Measurements from ENCODE around the gene TENM4. TPM values are rescaled to one million over a fixed set of nuclear protein-coding genes. Genes with fewer than 3 reads are reported as not detected.

TENM4 gene
- total and polyA plus RNA-seq, 4 donors: 0.02 to 0.33 (median 0.14) TPM

DNA sequence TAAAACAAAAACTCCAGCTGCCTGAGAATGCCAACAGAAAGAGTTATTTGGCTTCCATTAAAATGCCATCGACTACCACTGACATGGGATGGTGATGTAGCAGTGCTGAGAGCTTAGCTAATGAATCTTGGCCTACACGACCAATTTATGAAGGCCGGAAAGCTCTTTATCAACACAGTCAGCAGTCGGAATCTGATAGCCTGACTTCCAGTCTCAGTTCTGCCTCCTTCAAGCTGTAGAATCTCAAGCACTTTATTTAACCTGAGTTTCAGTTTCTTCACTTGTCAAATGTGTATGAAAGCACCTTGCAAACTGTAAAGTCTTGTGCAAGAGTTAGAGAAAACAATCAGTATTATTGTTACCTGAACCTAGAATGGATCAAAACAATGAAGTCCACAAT, 530.5 kb downstream of the TENM4 start:
- Histone ChIP-seq H3K9ac (ENCODE audit: low read depth in 1 of 2, low read length in 2 of 2) (no peak overlapping the region), H3K36me3 (ENCODE audit: control insufficient read depth in 4 of 4, insufficient read depth in 3 of 4, low read depth in 1 of 4, low read length in 3 of 4) (no peaks in the 10 kb centered on the region), H3K27me3 (ENCODE audit: control insufficient read depth in 4 of 4, insufficient read depth in 4 of 4, low read length in 3 of 4) (no peaks in the 10 kb centered on the region), H3K27ac (ENCODE audit: low read depth in 1 of 2, low read length in 2 of 2) (no peak overlapping the region), H3K4me3 (ENCODE audit: low read depth in 1 of 3, low read length in 3 of 3) (no peak overlapping the region), H3K4me1 (ENCODE audit: control insufficient read depth in 4 of 4, insufficient read depth in 4 of 4, low read length in 3 of 4) (peaks cover 0 to 4% (median 1%) of the 10 kb centered on the region in 4 donors), H3K9me3 (ENCODE audit: control insufficient read depth in 4 of 4, low read length in 3 of 4) (peaks cover 0 to 2% (median 0%) of the 10 kb centered on the region in 4 donors)
- 91% methylated on average over 4 of the region's 4 CpGs for WGBS
- no peak for DNase-seq (ENCODE audit: low spot score)
- TF ChIP-seq FOXA1 (IDR thresholded peaks at IDR 0.05): no peak
- TF ChIP-seq EGR1 (IDR thresholded peaks at IDR 0.05; ENCODE audit: low read depth in 2 of 2): no peak
- TF ChIP-seq, protein P1, sequence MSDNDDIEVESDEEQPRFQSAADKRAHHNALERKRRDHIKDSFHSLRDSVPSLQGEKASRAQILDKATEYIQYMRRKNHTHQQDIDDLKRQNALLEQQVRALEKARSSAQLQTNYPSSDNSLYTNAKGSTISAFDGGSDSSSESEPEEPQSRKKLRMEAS (IDR thresholded peaks at IDR 0.05): no peak
- TF ChIP-seq TAF1 (conservative IDR thresholded peaks at IDR 0.05): no peak
- TF ChIP-seq HNF4A (conservative IDR thresholded peaks at IDR 0.05): no peak
- no peak for TF ChIP-seq SP1 (IDR thresholded peaks at IDR 0.05)
- TF ChIP-seq RXRA (IDR thresholded peaks at IDR 0.05): no peak
- TF ChIP-seq YY1 (IDR thresholded peaks at IDR 0.05): no peak
- TF ChIP-seq, protein P2, sequence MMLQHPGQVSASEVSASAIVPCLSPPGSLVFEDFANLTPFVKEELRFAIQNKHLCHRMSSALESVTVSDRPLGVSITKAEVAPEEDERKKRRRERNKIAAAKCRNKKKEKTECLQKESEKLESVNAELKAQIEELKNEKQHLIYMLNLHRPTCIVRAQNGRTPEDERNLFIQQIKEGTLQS (IDR thresholded peaks at IDR 0.05): no peak
- TF ChIP-seq, protein P3, sequence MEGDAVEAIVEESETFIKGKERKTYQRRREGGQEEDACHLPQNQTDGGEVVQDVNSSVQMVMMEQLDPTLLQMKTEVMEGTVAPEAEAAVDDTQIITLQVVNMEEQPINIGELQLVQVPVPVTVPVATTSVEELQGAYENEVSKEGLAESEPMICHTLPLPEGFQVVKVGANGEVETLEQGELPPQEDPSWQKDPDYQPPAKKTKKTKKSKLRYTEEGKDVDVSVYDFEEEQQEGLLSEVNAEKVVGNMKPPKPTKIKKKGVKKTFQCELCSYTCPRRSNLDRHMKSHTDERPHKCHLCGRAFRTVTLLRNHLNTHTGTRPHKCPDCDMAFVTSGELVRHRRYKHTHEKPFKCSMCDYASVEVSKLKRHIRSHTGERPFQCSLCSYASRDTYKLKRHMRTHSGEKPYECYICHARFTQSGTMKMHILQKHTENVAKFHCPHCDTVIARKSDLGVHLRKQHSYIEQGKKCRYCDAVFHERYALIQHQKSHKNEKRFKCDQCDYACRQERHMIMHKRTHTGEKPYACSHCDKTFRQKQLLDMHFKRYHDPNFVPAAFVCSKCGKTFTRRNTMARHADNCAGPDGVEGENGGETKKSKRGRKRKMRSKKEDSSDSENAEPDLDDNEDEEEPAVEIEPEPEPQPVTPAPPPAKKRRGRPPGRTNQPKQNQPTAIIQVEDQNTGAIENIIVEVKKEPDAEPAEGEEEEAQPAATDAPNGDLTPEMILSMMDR (IDR thresholded peaks at IDR 0.05; ENCODE audit: low read depth, low read length, missing input control): no peak
- TF ChIP-seq HNF4G (IDR thresholded peaks at IDR 0.05): no peak
- TF ChIP-seq, protein P4, sequence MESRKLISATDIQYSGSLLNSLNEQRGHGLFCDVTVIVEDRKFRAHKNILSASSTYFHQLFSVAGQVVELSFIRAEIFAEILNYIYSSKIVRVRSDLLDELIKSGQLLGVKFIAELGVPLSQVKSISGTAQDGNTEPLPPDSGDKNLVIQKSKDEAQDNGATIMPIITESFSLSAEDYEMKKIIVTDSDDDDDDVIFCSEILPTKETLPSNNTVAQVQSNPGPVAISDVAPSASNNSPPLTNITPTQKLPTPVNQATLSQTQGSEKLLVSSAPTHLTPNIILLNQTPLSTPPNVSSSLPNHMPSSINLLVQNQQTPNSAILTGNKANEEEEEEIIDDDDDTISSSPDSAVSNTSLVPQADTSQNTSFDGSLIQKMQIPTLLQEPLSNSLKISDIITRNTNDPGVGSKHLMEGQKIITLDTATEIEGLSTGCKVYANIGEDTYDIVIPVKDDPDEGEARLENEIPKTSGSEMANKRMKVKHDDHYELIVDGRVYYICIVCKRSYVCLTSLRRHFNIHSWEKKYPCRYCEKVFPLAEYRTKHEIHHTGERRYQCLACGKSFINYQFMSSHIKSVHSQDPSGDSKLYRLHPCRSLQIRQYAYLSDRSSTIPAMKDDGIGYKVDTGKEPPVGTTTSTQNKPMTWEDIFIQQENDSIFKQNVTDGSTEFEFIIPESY (IDR thresholded peaks at IDR 0.05): no peak
- TF ChIP-seq, protein P5, sequence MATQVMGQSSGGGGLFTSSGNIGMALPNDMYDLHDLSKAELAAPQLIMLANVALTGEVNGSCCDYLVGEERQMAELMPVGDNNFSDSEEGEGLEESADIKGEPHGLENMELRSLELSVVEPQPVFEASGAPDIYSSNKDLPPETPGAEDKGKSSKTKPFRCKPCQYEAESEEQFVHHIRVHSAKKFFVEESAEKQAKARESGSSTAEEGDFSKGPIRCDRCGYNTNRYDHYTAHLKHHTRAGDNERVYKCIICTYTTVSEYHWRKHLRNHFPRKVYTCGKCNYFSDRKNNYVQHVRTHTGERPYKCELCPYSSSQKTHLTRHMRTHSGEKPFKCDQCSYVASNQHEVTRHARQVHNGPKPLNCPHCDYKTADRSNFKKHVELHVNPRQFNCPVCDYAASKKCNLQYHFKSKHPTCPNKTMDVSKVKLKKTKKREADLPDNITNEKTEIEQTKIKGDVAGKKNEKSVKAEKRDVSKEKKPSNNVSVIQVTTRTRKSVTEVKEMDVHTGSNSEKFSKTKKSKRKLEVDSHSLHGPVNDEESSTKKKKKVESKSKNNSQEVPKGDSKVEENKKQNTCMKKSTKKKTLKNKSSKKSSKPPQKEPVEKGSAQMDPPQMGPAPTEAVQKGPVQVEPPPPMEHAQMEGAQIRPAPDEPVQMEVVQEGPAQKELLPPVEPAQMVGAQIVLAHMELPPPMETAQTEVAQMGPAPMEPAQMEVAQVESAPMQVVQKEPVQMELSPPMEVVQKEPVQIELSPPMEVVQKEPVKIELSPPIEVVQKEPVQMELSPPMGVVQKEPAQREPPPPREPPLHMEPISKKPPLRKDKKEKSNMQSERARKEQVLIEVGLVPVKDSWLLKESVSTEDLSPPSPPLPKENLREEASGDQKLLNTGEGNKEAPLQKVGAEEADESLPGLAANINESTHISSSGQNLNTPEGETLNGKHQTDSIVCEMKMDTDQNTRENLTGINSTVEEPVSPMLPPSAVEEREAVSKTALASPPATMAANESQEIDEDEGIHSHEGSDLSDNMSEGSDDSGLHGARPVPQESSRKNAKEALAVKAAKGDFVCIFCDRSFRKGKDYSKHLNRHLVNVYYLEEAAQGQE (IDR thresholded peaks at IDR 0.05): no peak
- no peak for TF ChIP-seq RAD21 (IDR thresholded peaks at IDR 0.05)
- no peak for TF ChIP-seq JUND (IDR thresholded peaks at IDR 0.05)
- no peak for TF ChIP-seq FOXA2 (IDR thresholded peaks at IDR 0.05)
- no peak for TF ChIP-seq NR2F2 (IDR thresholded peaks at IDR 0.05)

DNA sequence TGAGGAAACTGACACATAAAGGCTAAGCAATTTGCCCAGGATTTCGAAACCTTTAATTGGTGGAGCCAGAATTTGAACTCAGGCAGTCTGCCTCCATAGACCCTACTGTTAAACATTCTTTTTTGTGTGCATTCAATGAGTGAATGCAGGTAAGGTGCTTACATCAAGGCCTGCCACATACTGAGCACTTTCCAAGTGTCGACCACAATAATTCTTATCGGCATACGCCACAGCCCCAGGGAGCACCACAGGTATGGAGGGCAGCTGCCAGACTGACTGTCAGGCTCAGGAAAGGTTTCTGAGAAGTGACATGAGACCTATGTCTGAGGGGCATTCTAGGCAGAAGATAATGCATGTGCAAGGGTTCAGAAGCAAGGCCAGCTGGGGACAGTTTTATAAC, 531.4 kb downstream of the TENM4 start:
- no peak overlapping the region for H3K27ac ChIP-seq (ENCODE audit: low read depth in 1 of 2, low read length in 2 of 2)
- H3K4me1 ChIP-seq (ENCODE audit: control insufficient read depth in 4 of 4, insufficient read depth in 4 of 4, low read length in 3 of 4): peaks cover 0 to 4% (median 1%) of the 10 kb centered on the region in 4 donors
- no peak overlapping the region for H3K9ac ChIP-seq (ENCODE audit: low read depth in 1 of 2, low read length in 2 of 2)
- TF ChIP-seq FOXA1 (IDR thresholded peaks at IDR 0.05) (no peak), GABPA (IDR thresholded peaks at IDR 0.05 in 1 of 2, conservative IDR thresholded peaks at IDR 0.05 in 1 of 2) (no peak), RXRA (IDR thresholded peaks at IDR 0.05) (no peak), JUND (IDR thresholded peaks at IDR 0.05) (no peak), RAD21 (IDR thresholded peaks at IDR 0.05) (no peak), YY1 (IDR thresholded peaks at IDR 0.05) (no peak), HNF4G (IDR thresholded peaks at IDR 0.05) (no peak), SP1 (IDR thresholded peaks at IDR 0.05) (no peak)
- TF ChIP-seq, protein P3 (IDR thresholded peaks at IDR 0.05; ENCODE audit: low read depth, low read length, missing input control): no peak
- no peak for DNase-seq (ENCODE audit: low spot score)
- H3K4me3 ChIP-seq (ENCODE audit: low read depth in 1 of 3, low read length in 3 of 3): no peak overlapping the region
- H3K36me3 ChIP-seq (ENCODE audit: control insufficient read depth in 4 of 4, insufficient read depth in 3 of 4, low read depth in 1 of 4, low read length in 3 of 4): no peaks in the 10 kb centered on the region
- H3K27me3 ChIP-seq (ENCODE audit: control insufficient read depth in 4 of 4, insufficient read depth in 4 of 4, low read length in 3 of 4): no peaks in the 10 kb centered on the region
- WGBS: 97% methylated on average over 4 of the region's 4 CpGs
- H3K9me3 ChIP-seq (ENCODE audit: control insufficient read depth in 4 of 4, low read length in 3 of 4): no peaks in the 10 kb centered on the region
